ENCODE data around the gene SHISA5.

DNA sequence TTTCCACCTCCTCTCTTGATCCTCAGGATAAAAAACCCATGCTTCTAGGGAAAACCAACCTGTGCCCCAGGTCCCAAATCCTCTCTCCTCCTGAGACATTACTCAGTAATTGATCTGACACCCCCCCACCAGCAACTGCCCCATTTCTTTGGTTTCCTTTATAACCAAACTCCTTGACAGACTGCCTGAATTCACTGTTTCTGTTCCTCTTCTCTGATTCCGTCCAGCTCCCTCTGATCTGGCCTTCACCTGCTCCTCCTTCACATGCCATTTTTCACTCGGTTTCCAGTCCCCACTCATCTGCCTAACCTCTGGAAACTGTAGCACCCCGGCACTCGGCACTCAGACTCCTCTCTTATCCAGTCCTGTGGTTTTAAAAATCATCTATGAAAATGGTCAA, 66.2 kb downstream of the SHISA5 start:
- TF ChIP-seq CTCF (IDR thresholded peaks at IDR 0.05) (no peak), EZH2 (IDR thresholded peaks at IDR 0.05; ENCODE audit: borderline replicate concordance, insufficient read depth, low read depth, low read length, poor library complexity, severe bottlenecking) (no peak)

Measured in B cell (primary cell).